Colonic mucosa (tissue), 4 donors: ENCODE data around the gene PTPRF. TPM values are rescaled to one million over a fixed set of nuclear protein-coding genes. Genes with fewer than 3 reads are reported as not detected.

ENCODE experiments used
- DNase-seq: peaks from one replicate; pipeline ENCODE4 v3.0.0-alpha.2; 2020
- H3K27ac ChIP-seq: fragments of 200-600 bp; one replicate; pipeline ENCODE4 v1.8.0; 2021
- H3K27me3 ChIP-seq: fragments of 200-600 bp; one replicate; pipeline ENCODE4 v1.8.0; 2021
- H3K36me3 ChIP-seq: fragments of 200-600 bp; one replicate; pipeline ENCODE4 v1.8.0; 2021
- H3K4me1 ChIP-seq: fragments of 200-600 bp; one replicate; pipeline ENCODE4 v1.8.0; 2021; ENCODE audit warnings: mild to moderate bottlenecking
- H3K4me3 ChIP-seq: fragments of 200-600 bp; one replicate; pipeline ENCODE4 v1.8.0; 2021
- H3K9ac ChIP-seq, 2 donors: one replicate each; pipeline ENCODE4 v1.7.0; 2013; ENCODE audit warnings: control low read depth in 2 of 2, low read depth in 2 of 2, low read length in 2 of 2
- H3K9me3 ChIP-seq: fragments of 200-600 bp; one replicate; pipeline ENCODE4 v1.8.0; 2021
- CTCF ChIP-seq: fragments of 200-600 bp; IDR thresholded peaks from one replicate; pipeline ENCODE4 v1.8.0; 2022; ENCODE audit warnings: antibody characterized with exemption, mild to moderate bottlenecking
- intact Hi-C: fragments of 100-400 bp; cut with DNase I; formaldehyde crosslinking; loops from one replicate; pipeline ENCODE4 v1.14.1; 2022
- total RNA-seq, 2 donors: library from RNA; stranded (reverse); fragmentation: NEBNext Ultra II Directional in 1 of 2; extraction: Animal tissue kit (Norgen Biotek cat#: 25700) in 1 of 2; gene quantifications; one replicate each; pipeline ENCODE4 v1.2.1, GENCODE V29; 2021
- donor health status: healthy.
- donor health status: DM: no; HTN: no; CAD: no.
- donor health status: DM: no; HTN: no; CAD: no.

PTPRF gene
- total RNA-seq, 2 donors from 2014 or later, result 351 to 449 TPM

- peak; percentile 98 for TF ChIP-seq CTCF
Measured at GRCh38 chr1:43529206-43529731, 1.4 kb upstream of the PTPRF start.

GRCh38 chr1:43531107-43531905, 623 bp downstream of the PTPRF start:
- H3K36me3 ChIP-seq, result no peaks in the 10 kb centered on the region
- H3K9ac ChIP-seq, result peak overlapping the region; percentile 77 to 90
- peaks cover 6% of the 10 kb centered on the region for H3K4me1 ChIP-seq
- H3K27me3 ChIP-seq, result no peaks in the 10 kb centered on the region
- intact Hi-C loops, result loop anchor here (10.0 kb wide), 1 partner anchor 403 kb away; the partner anchor contains the start of gene ARTN
- peak; percentile 70 for DNase-seq
- H3K4me3 ChIP-seq, result peak overlapping the region; percentile 43
- peak overlapping the region; percentile 84 for H3K27ac ChIP-seq
- no peak for TF ChIP-seq CTCF
- no peaks in the 10 kb centered on the region for H3K9me3 ChIP-seq

More at GRCh38 chr1:43529206-43529731, 1.4 kb upstream of the PTPRF start:
- H3K9ac ChIP-seq, result peak overlapping the region in 1 of 2 donors; percentile 87
- no peak overlapping the region for H3K27ac ChIP-seq
- peaks cover 3% of the 10 kb centered on the region for H3K4me1 ChIP-seq
- no peaks in the 10 kb centered on the region for H3K36me3 ChIP-seq
- peak; percentile 93 for DNase-seq
- no peaks in the 10 kb centered on the region for H3K9me3 ChIP-seq
- intact Hi-C loops, result loop anchor here (2.0 to 5.0 kb wide), 2 partner anchors 130 to 233 kb away; no protein-coding TSS in a partner anchor
- H3K27me3 ChIP-seq, result no peaks in the 10 kb centered on the region
- H3K4me3 ChIP-seq, result no peak overlapping the region

GRCh38 chr1:43531906-43532584, 1.4 kb downstream of the PTPRF start:
- peaks cover 6% of the 10 kb centered on the region for H3K4me1 ChIP-seq
- intact Hi-C loops, result loop anchor here (10.0 kb wide), 1 partner anchor 403 kb away; the partner anchor contains the start of gene ARTN
- DNase-seq, result peak; percentile 49

GRCh38 chr1:43532716-43533115, 2.0 kb downstream of the PTPRF start:
- H3K9me3 ChIP-seq, result no peaks in the 10 kb centered on the region
- no peak for TF ChIP-seq CTCF
- H3K27me3 ChIP-seq, result no peaks in the 10 kb centered on the region
- peak; percentile 38 for DNase-seq
- peak overlapping the region; percentile 84 for H3K27ac ChIP-seq
- intact Hi-C loops, result loop anchor here (10.0 kb wide), 1 partner anchor 402 kb away; the partner anchor contains the start of gene ARTN
- H3K36me3 ChIP-seq, result no peaks in the 10 kb centered on the region
- peak overlapping the region; percentile 43 for H3K4me3 ChIP-seq
- H3K9ac ChIP-seq, result peak overlapping the region in 1 of 2 donors; percentile 90
- peaks cover 6% of the 10 kb centered on the region for H3K4me1 ChIP-seq

More at GRCh38 chr1:43531906-43532584, 1.4 kb downstream of the PTPRF start:
- Histone ChIP-seq H3K4me3 (peak overlapping the region; percentile 43), H3K9me3 (no peaks in the 10 kb centered on the region), H3K9ac (peak overlapping the region; percentile 57 to 90), H3K27me3 (no peaks in the 10 kb centered on the region), H3K27ac (peak overlapping the region; percentile 84), H3K36me3 (no peaks in the 10 kb centered on the region)
- no peak for TF ChIP-seq CTCF

- no peaks in the 10 kb centered on the region for H3K36me3 ChIP-seq
- H3K27ac ChIP-seq, result peak overlapping the region; percentile 9
- H3K4me1 ChIP-seq, result peaks cover 6% of the 10 kb centered on the region
- peak overlapping the region in 1 of 2 donors; percentile 90 for H3K9ac ChIP-seq
- DNase-seq, result no peak
- no peak overlapping the region for H3K4me3 ChIP-seq
- H3K9me3 ChIP-seq, result no peaks in the 10 kb centered on the region
- H3K27me3 ChIP-seq, result no peaks in the 10 kb centered on the region
- TF ChIP-seq CTCF, result no peak
- intact Hi-C loops, result loop anchor here (10.0 kb wide), 1 partner anchor 401 kb away; the partner anchor contains the start of gene ARTN
Measured at GRCh38 chr1:43533584-43533983, 2.9 kb downstream of the PTPRF start.
